HEK293T (cell line): ENCODE results near the gene HPCAL4.

ENCODE experiments used
- CTCF ChIA-PET: fragments of 350-600 bp; formaldehyde crosslinking; extraction: SDS; loops from one replicate; lab custom pipeline; 2021; ENCODE audit warnings: antibody characterized with exemption, inconsistent platforms; lab: Yijun Ruan, JAX
- POLR2A ChIA-PET: fragments of 350-600 bp; formaldehyde crosslinking; extraction: SDS; loops from one replicate; lab custom pipeline; 2020; ENCODE audit warnings: antibody characterized with exemption, inconsistent platforms; lab: Yijun Ruan, JAX
- DNase-seq: peaks from one replicate; pipeline ENCODE4 v3.0.0; 2012; ENCODE audit warnings: mixed read lengths; ENCODE audit errors: extremely low spot score
- ARNT ChIP-seq: fragments of 450-650 bp; IDR thresholded peaks from 2 replicates; pipeline ENCODE4 v1.6.1; 2017; ENCODE audit warnings: mild to moderate bottlenecking
- BHLHE40 ChIP-seq: fragments of 450-650 bp; IDR thresholded peaks from 2 replicates; pipeline ENCODE4 v1.6.1; 2016; ENCODE audit warnings: mild to moderate bottlenecking, moderate library complexity, borderline replicate concordance
- CTBP1 ChIP-seq: fragments of 450-650 bp; IDR thresholded peaks from 2 replicates; pipeline ENCODE4 v1.6.1; 2016; ENCODE audit warnings: borderline replicate concordance
- ELF4 ChIP-seq: fragments of 450-650 bp; IDR thresholded peaks from 2 replicates; pipeline ENCODE4 v1.6.1; 2017; ENCODE audit warnings: antibody characterized with exemption
- FOXA1 ChIP-seq: fragments of 450-650 bp; IDR thresholded peaks from 2 replicates; pipeline ENCODE4 v1.6.1; 2016; ENCODE audit warnings: mild to moderate bottlenecking
- FOXK2 ChIP-seq: fragments of 450-650 bp; IDR thresholded peaks from 2 replicates; pipeline ENCODE4 v1.6.1; 2016; ENCODE audit warnings: mild to moderate bottlenecking
- FOXM1 ChIP-seq: fragments of 450-650 bp; IDR thresholded peaks from 2 replicates; pipeline ENCODE4 v1.6.1; 2017; ENCODE audit warnings: mild to moderate bottlenecking, borderline replicate concordance
- HDGF ChIP-seq: fragments of 450-650 bp; IDR thresholded peaks from 2 replicates; pipeline ENCODE4 v1.6.1; 2017; ENCODE audit warnings: antibody characterized with exemption, borderline replicate concordance
- L3MBTL2 ChIP-seq: fragments of 450-650 bp; conservative IDR thresholded peaks from 2 replicates; pipeline ENCODE4 v1.6.1; 2016; ENCODE audit warnings: mild to moderate bottlenecking
- LEF1 ChIP-seq: fragments of 450-650 bp; IDR thresholded peaks from 2 replicates; pipeline ENCODE4 v1.6.1; 2017; ENCODE audit warnings: mild to moderate bottlenecking, borderline replicate concordance
- NFRKB ChIP-seq: fragments of 450-650 bp; IDR thresholded peaks from 2 replicates; pipeline ENCODE4 v1.6.1; 2016; ENCODE audit warnings: mild to moderate bottlenecking, moderate library complexity
- SP1 ChIP-seq: fragments of 450-650 bp; IDR thresholded peaks from 2 replicates; pipeline ENCODE4 v1.6.1; 2017
- SUZ12 ChIP-seq: fragments of 450-650 bp; IDR thresholded peaks from 2 replicates; pipeline ENCODE4 v1.6.1; 2016; ENCODE audit warnings: mild to moderate bottlenecking
- TARDBP ChIP-seq: fragments of 450-650 bp; IDR thresholded peaks from 2 replicates; pipeline ENCODE4 v1.6.1; 2016
- ZNF384 ChIP-seq: fragments of 450-650 bp; IDR thresholded peaks from 2 replicates; pipeline ENCODE4 v1.6.1; 2016
- TF ChIP-seq, protein P1 (sequence below): fragments of 450-650 bp; IDR thresholded peaks from 2 replicates; pipeline ENCODE4 v1.6.1; 2016

HPCAL4 gene

DNA sequence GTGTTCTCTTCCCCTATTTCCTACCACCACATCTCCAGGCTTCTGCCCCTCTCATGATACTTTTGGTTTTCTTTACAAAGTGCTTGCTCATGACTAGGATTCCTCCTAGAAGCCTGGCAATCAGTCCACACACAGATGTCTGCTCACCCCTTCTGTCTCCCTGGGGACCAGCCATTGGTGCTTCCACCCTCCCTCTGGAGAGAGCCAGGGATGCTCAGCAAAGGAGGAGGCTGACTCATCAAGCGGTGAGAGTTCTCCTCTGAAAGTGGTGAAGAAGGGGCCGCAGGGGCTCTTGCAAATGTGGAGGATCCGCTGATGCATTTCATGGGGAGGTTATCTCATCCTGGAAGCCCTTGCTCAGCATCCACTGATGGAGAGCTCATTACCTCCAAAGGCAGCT is 33.8 kb downstream of the HPCAL4 start:
- CTCF ChIA-PET, result interaction anchor here (0.5 to 5.0 kb wide), 22 partner anchors 9 to 502 kb away, joined by 3 to 79 read pairs (median 4); partner anchors contain the start of genes HPCAL4 and NT5C1A

DNA sequence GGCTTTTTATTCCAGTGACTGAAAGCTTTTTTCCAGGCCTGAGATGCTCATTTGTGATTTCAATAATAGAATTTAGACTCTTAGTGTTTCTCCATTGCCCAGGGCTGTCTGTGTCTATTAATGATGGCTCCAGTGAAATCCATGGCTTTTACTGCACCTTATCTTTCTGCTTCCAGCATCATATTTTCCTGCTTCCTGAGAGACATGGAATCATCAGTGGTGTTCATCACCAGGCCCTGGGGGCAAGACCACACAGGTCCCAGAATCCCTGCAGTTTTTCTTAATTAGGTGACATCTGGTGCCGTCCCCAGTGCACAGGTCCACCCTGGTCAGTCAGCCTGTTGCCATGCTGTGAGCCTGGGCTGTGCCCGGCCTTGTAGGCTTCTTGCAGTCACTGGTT is 34.8 kb downstream of the HPCAL4 start:
- DNase-seq, result no peak
- ChIA-PET CTCF (interaction anchor here (0.6 to 5.0 kb wide), 2 partner anchors 15 to 368 kb away, joined by 3 to 79 read pairs; partner anchors contain the start of gene NT5C1A), POLR2A (no interaction called here)
- TF ChIP-seq NFRKB (no peak), L3MBTL2 (no peak), FOXA1 (no peak), FOXK2 (no peak), LEF1 (no peak), TARDBP (no peak), ZNF384 (no peak), ELF4 (no peak), BHLHE40 (no peak), FOXM1 (no peak)
- TF ChIP-seq, protein P1, sequence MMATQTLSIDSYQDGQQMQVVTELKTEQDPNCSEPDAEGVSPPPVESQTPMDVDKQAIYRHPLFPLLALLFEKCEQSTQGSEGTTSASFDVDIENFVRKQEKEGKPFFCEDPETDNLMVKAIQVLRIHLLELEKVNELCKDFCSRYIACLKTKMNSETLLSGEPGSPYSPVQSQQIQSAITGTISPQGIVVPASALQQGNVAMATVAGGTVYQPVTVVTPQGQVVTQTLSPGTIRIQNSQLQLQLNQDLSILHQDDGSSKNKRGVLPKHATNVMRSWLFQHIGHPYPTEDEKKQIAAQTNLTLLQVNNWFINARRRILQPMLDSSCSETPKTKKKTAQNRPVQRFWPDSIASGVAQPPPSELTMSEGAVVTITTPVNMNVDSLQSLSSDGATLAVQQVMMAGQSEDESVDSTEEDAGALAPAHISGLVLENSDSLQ, result no peak

More for the DNA sequence above, 33.8 kb downstream of the HPCAL4 start:
- POLR2A ChIA-PET, result interaction anchor here (0.9 to 4.0 kb wide), 3 partner anchors 9 to 51 kb away, joined by 3 to 34 read pairs (median 4); partner anchors contain the start of gene NT5C1A
- DNase-seq, result no peak
- TF ChIP-seq, protein P1, result no peak
- no peak for TF ChIP-seq ZNF384
- no peak for TF ChIP-seq FOXA1
- no peak for TF ChIP-seq ELF4
- TF ChIP-seq LEF1, result no peak
- TF ChIP-seq HDGF, result no peak
- TF ChIP-seq TARDBP, result no peak
- TF ChIP-seq L3MBTL2, result no peak
- TF ChIP-seq CTBP1, result no peak
- no peak for TF ChIP-seq ARNT
- no peak for TF ChIP-seq BHLHE40
- TF ChIP-seq FOXM1, result no peak
- TF ChIP-seq SP1, result no peak

DNA sequence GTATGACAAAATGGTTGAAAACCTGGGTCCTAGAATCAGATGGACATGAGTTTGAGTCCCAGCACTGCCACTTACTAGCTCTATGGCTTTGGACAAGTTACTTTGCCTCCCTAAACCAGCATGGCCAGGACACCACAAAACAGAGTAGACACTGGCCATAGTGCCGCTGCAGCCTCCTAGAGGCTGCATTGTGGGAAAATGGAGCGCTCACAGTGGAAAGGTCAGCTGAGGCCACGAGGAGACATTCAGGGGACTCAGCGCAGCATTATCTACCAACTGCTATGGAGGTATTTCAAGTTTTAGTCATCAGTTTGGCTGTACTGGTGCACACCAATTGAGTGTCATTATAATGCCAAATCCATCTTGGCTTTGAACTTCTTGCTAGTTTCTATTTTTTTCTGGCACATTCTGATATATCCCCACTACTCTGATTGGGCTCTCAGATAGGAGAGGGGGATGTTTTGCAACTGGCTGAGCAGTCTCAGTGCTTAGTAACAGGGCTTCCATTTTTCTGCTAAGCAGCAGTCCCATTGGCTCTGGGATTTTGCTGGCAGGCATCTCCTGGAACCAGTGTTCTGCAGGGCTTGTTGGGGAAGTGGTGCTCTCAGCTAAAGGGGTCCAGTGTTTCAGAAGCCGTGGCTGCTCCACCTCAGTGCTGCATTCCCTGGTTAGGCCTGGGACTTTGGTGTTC is 35.5 kb downstream of the HPCAL4 start:
- no peak for TF ChIP-seq NFRKB
- TF ChIP-seq FOXA1, result no peak
- TF ChIP-seq SUZ12, result no peak
- no peak for TF ChIP-seq BHLHE40
- TF ChIP-seq TARDBP, result no peak
- TF ChIP-seq FOXM1, result no peak
- ChIA-PET CTCF (interaction anchor here (0.9 kb wide), 1 partner anchor 50 kb away, joined by 5 read pairs; no protein-coding TSS in a partner anchor), POLR2A (no interaction called here)
- no peak for DNase-seq

DNA sequence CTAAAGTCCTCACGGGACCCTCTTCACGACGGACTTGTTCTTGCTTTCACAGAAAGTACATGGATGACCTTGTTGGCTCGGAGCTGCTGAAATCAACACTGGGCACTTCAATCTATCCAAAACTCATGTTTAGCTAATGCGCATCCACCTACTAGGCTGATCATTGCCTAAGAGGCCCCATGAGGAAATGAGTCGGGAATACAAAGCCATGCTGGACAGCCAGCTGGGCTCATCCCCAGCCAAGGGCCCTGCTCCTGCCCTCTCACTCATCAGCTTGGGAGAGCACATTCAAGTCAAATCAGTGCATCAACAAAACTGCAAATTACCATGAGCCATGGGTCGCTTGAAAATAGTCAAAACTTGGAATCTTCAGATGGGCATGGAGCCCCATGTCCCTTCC is 36.9 kb downstream of the HPCAL4 start:
- ChIA-PET CTCF (interaction anchor here (0.7 to 1.9 kb wide), 5 partner anchors 15 to 1433 kb away, joined by 3 to 22 read pairs (median 4); partner anchors contain the start of gene HEYL), POLR2A (no interaction called here)
- TF ChIP-seq TARDBP, result no peak
- no peak for TF ChIP-seq L3MBTL2
- TF ChIP-seq, protein P1, result no peak
- no peak for TF ChIP-seq ELF4
- TF ChIP-seq FOXM1, result no peak
- no peak for TF ChIP-seq SUZ12
- TF ChIP-seq ARNT, result no peak
- no peak for DNase-seq

DNA sequence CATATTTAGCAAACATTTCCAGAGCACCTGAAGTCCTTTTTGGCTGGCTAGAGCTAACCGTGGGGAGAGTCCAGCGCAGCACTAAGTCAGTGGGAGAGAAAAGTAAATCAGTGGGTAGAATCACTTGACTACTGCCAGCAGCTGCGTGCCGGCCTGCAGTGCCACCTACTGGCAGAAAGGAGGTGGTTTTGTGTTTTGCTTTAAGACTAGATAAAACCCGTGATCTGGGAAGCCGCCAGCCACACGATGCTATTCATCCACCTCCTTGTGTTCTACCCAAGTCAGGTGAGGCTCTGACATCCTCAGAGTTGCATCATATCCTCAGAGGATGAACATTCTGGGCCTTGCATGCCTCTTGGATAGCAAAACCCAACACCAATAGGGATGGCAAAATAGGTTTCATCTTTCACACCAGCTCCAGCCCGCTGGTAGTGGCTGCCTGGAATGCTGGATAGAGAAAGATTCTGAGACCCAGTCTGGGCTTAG is 37.6 kb downstream of the HPCAL4 start:
- CTCF ChIA-PET, result interaction anchor here (0.5 to 1.9 kb wide), 11 partner anchors 8 to 1727 kb away, joined by 3 to 22 read pairs (median 3); partner anchors contain the start of gene HEYL
- POLR2A ChIA-PET, result interaction anchor here (0.6 kb wide), 1 partner anchor 15 kb away, joined by 3 read pairs; the partner anchor contains the start of gene HEYL
- no peak for TF ChIP-seq ELF4
- TF ChIP-seq BHLHE40, result no peak
- no peak for TF ChIP-seq ZNF384
- TF ChIP-seq FOXM1, result no peak
- TF ChIP-seq TARDBP, result no peak
- no peak for TF ChIP-seq L3MBTL2
- TF ChIP-seq SUZ12, result no peak
- TF ChIP-seq NFRKB, result no peak
- no peak for TF ChIP-seq HDGF
- DNase-seq, result peak; percentile 72

DNA sequence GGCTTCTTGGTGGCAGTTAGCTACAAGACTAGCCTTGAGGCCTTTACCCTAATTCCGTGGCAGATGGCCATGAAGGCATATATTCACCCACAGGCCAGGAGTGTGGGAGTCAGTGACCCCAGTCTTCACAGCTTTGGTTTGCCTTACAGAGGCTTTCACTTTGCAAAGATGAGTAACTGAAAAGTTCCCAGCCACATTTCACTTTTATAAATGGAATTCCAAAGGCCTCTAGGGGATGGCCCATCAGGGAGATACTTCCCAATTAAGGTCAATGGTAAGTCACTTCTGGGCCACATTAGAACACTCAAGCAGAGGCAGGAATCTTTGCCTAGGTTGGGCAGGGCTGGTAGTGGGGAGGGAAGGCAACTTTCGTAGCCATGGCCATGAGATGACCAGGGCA is 38.7 kb downstream of the HPCAL4 start:
- POLR2A ChIA-PET, result interaction anchor here (0.8 kb wide), 1 partner anchor 18 kb away, joined by 3 read pairs; no protein-coding TSS in a partner anchor
- CTCF ChIA-PET, result interaction anchor here (0.8 to 1.0 kb wide), 2 partner anchors 42 to 46 kb away, joined by 3 to 5 read pairs; no protein-coding TSS in a partner anchor
- TF ChIP-seq BHLHE40, result no peak
- no peak for TF ChIP-seq SUZ12
- no peak for TF ChIP-seq LEF1
- TF ChIP-seq FOXA1, result no peak
- TF ChIP-seq SP1, result no peak
- no peak for TF ChIP-seq CTBP1
- no peak for TF ChIP-seq ELF4
- no peak for TF ChIP-seq NFRKB
- no peak for TF ChIP-seq L3MBTL2
- no peak for TF ChIP-seq FOXK2
- no peak for TF ChIP-seq FOXM1
- DNase-seq, result no peak
